BJ (cell line): ENCODE data around the gene MRE11. TPM values are rescaled to one million over a fixed set of nuclear protein-coding genes. Genes with fewer than 3 reads are reported as not detected.

Experiments used
- CTCF ChIA-PET: fragments of 350-600 bp; formaldehyde crosslinking; extraction: SDS; loops from one replicate; lab custom pipeline; 2021; ENCODE audit warnings: antibody characterized with exemption, inconsistent platforms; lab: Yijun Ruan, JAX
- POLR2A ChIA-PET: fragments of 300-600 bp; sonication (Branson Sonifier 250); formaldehyde crosslinking; extraction: SDS; loops from one replicate; lab custom pipeline; 2021; ENCODE audit warnings: antibody characterized with exemption; lab: Charles Lee
- DNase-seq: peaks from one replicate; pipeline ENCODE4 v3.0.0-alpha.2; 2011; ENCODE audit warnings: low read depth
- H3K27me3 ChIP-seq: 2 replicates; pipeline ENCODE4 v1.6.0; 2011; ENCODE audit warnings: low read length; ENCODE audit not compliant: control insufficient read depth, insufficient read depth
- H3K36me3 ChIP-seq: 2 replicates; pipeline ENCODE4 v1.5.1; 2011; ENCODE audit warnings: low read length; ENCODE audit not compliant: control insufficient read depth, insufficient read depth
- H3K4me3 ChIP-seq: 2 replicates; pipeline ENCODE4 v1.5.1; 2011; ENCODE audit warnings: low read depth, mild to moderate bottlenecking, control low read depth, low read length
- polyA plus RNA-seq: library from polyadenylated mRNA; depleted of rRNA; stranded (reverse); fragments of >200 nt; gene quantifications from 2 replicates; pipeline ENCODE4 v1.2.3, GENCODE V29; 2011
- TF ChIP-seq, protein P1 (sequence below): IDR thresholded peaks from 2 replicates; pipeline ENCODE4 v1.5.1; 2011; ENCODE audit warnings: low read depth, mild to moderate bottlenecking, control low read depth, inconsistent platforms, low read length, moderate library complexity; ENCODE audit not compliant: insufficient read depth

MRE11 gene
- polyA plus RNA-seq, 1 experiment: 2.6 TPM

DNA sequence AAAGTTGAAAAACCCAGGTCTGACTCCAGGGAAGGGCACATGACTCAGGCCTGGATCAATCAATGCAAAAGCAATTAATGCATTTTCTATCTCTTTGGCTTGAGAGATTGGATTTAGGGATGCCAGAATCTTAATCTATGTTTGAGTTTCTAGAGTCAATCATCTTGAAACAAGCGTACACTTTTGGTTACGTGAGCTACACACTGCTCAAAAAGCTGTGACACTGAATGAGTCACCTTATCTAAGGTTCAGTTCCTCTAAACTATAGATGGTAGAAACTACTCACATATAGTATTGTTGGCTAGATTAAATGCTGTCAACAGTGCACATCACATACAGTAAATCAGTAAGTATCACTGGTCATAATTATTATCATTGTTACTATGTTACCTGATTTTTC is 24.2 kb downstream of the MRE11 start:
- POLR2A ChIA-PET: no interaction called here
- Histone ChIP-seq H3K27me3 (no peaks in the 10 kb centered on the region), H3K4me3 (no peak overlapping the region), H3K36me3 (0 out of 2 replicates have a peak, but pooled peaks cover 2% of the 10 kb centered on the region)
- TF ChIP-seq, protein P1, sequence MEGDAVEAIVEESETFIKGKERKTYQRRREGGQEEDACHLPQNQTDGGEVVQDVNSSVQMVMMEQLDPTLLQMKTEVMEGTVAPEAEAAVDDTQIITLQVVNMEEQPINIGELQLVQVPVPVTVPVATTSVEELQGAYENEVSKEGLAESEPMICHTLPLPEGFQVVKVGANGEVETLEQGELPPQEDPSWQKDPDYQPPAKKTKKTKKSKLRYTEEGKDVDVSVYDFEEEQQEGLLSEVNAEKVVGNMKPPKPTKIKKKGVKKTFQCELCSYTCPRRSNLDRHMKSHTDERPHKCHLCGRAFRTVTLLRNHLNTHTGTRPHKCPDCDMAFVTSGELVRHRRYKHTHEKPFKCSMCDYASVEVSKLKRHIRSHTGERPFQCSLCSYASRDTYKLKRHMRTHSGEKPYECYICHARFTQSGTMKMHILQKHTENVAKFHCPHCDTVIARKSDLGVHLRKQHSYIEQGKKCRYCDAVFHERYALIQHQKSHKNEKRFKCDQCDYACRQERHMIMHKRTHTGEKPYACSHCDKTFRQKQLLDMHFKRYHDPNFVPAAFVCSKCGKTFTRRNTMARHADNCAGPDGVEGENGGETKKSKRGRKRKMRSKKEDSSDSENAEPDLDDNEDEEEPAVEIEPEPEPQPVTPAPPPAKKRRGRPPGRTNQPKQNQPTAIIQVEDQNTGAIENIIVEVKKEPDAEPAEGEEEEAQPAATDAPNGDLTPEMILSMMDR: no peak
- CTCF ChIA-PET: interaction anchor here (1.1 kb wide), 1 partner anchor 10 kb away, joined by 3 read pairs; no protein-coding TSS in a partner anchor
- no peak for DNase-seq

GRCh38 chr11:94459576-94459975 is 34.1 kb downstream of the MRE11 start:
- TF ChIP-seq, protein P1: no peak
- DNase-seq: no peak
- Histone ChIP-seq H3K27me3 (no peaks in the 10 kb centered on the region), H3K4me3 (no peak overlapping the region), H3K36me3 (no peaks in the 10 kb centered on the region)
- ChIA-PET POLR2A (interaction anchor here (0.6 kb wide), 1 partner anchor 274 kb away, joined by 3 read pairs; no protein-coding TSS in a partner anchor), CTCF (interaction anchor here (0.9 to 1.5 kb wide), 3 partner anchors 10 to 44 kb away, joined by 3 read pairs; no protein-coding TSS in a partner anchor)

- TF ChIP-seq, protein P1: no peak
- H3K36me3 ChIP-seq: no peaks in the 10 kb centered on the region
- ChIA-PET CTCF (interaction anchor here (0.8 kb wide), 1 partner anchor 17 kb away, joined by 3 read pairs; no protein-coding TSS in a partner anchor), POLR2A (no interaction called here)
- no peaks in the 10 kb centered on the region for H3K27me3 ChIP-seq
- H3K4me3 ChIP-seq: no peak overlapping the region
- no peak for DNase-seq
These were observed 36.3 kb downstream of the MRE11 start for GRCh38 chr11:94457118-94458029.

- Histone ChIP-seq H3K36me3 (no peaks in the 10 kb centered on the region), H3K4me3 (no peak overlapping the region), H3K27me3 (no peaks in the 10 kb centered on the region)
- no peak for DNase-seq
- CTCF ChIA-PET: no interaction called here
- POLR2A ChIA-PET: no interaction called here
- TF ChIP-seq, protein P1: no peak
These were observed 37.8 kb downstream of the MRE11 start for GRCh38 chr11:94455861-94456260.

GRCh38 chr11:94454301-94454700 is 39.3 kb downstream of the MRE11 start:
- TF ChIP-seq, protein P1: no peak
- DNase-seq: no peak
- Histone ChIP-seq H3K27me3 (no peaks in the 10 kb centered on the region), H3K36me3 (no peaks in the 10 kb centered on the region), H3K4me3 (no peak overlapping the region)
- ChIA-PET CTCF (interaction anchor here (0.8 kb wide), 1 partner anchor 31 kb away, joined by 3 read pairs; no protein-coding TSS in a partner anchor), POLR2A (no interaction called here)
